ENCODE results near the gene SIGMAR1.
A peak's percentile ranks its signal among the peaks of the same experiment; 100 is the strongest.

Gene SIGMAR1

GRCh38 chr9:34637356-34638137, at the start of gene SIGMAR1:
SIGMAR1 (minus strand) TSS chr9:34637787; CDS start chr9:34637697, 90 bp downstream.
- DNase-seq: peak; percentile 86

GRCh38 chr9:34686732-34687131, 49.1 kb upstream of the SIGMAR1 start:
- DNase-seq: no peak

- DNase-seq: no peak
Observed at GRCh38 chr9:34686231-34686630, 48.6 kb upstream of the SIGMAR1 start.

- DNase-seq: no peak
Observed at GRCh38 chr9:34685591-34685990, 48.0 kb upstream of the SIGMAR1 start.

- no peak for DNase-seq
Observed at GRCh38 chr9:34684816-34685215, 47.2 kb upstream of the SIGMAR1 start.

GRCh38 chr9:34684145-34684544, 46.6 kb upstream of the SIGMAR1 start:
- no peak for DNase-seq

- no peak for DNase-seq
Observed at GRCh38 chr9:34675869-34676268, 38.3 kb upstream of the SIGMAR1 start.

- no peak for DNase-seq
Observed at GRCh38 chr9:34675048-34675714, 37.6 kb upstream of the SIGMAR1 start.

GRCh38 chr9:34674440-34674839, 36.9 kb upstream of the SIGMAR1 start:
- DNase-seq: no peak

GRCh38 chr9:34671307-34671706, 33.7 kb upstream of the SIGMAR1 start:
- DNase-seq: no peak

- no peak for DNase-seq
Observed at GRCh38 chr9:34669809-34670562, 32.4 kb upstream of the SIGMAR1 start.

GRCh38 chr9:34665381-34666250, 28.0 kb upstream of the SIGMAR1 start:
- peak; percentile 59 for DNase-seq

- no peak for DNase-seq
Observed at GRCh38 chr9:34665067-34665380, 27.4 kb upstream of the SIGMAR1 start.

- no peak for DNase-seq
Observed at GRCh38 chr9:34664281-34665066, 26.9 kb upstream of the SIGMAR1 start.

- no peak for DNase-seq
Observed at GRCh38 chr9:34663303-34663605, 25.7 kb upstream of the SIGMAR1 start.

- DNase-seq: no peak
Observed at GRCh38 chr9:34662526-34663302, 25.1 kb upstream of the SIGMAR1 start, which contains the start of gene CCL27. CCL27 (minus strand) TSS chr9:34662657; CDS start chr9:34662633, 24 bp downstream.

- no peak for DNase-seq
Observed at GRCh38 chr9:34659592-34660253, 22.1 kb upstream of the SIGMAR1 start.

- no peak for DNase-seq
Observed at GRCh38 chr9:34658461-34658860, 20.9 kb upstream of the SIGMAR1 start.

GRCh38 chr9:34656992-34657391, 19.4 kb upstream of the SIGMAR1 start:
- DNase-seq: no peak

GRCh38 chr9:34655394-34655793, 17.8 kb upstream of the SIGMAR1 start:
- no peak for DNase-seq
